ELF-1 (cell line): ENCODE results near the gene EIF4E2.
"Not testable (repeated sequence)": the region's sequence is repeated elsewhere in the genome, so short reads cannot be mapped to it uniquely, and the experiment has no call there.

Source experiments
- DNase-seq: peaks from one replicate; pipeline ENCODE4 v3.0.0-alpha.2; 2016; ENCODE audit warnings: low read depth, low spot score

The EIF4E2 gene

GRCh38 chr2:232563580-232563979, 13.1 kb downstream of the EIF4E2 start:
- no peak for DNase-seq

- no peak for DNase-seq
Measured at GRCh38 chr2:232567721-232568120, 17.2 kb downstream of the EIF4E2 start.

- no peak for DNase-seq
Measured at GRCh38 chr2:232568161-232568560, 17.7 kb downstream of the EIF4E2 start.

DNA sequence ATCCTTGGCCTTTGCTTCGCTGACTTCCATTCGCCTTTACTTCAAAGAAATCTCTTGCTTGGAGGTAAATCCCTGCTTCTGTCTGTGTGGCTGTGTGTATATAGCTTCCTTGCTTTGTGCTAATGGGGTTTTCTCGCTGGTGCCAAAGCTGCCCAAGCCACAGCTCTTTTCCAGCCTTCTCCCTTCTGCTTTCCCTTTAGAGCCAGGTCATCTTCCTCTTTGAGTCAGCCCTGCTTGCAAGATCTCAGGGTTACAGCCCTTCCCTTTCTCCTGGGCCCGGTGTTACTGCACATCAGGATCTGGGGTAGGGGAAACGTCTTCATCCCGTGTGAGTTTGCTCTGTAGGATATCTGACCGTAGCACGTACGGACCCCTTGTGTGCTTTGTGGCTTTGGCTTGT, 19.1 kb downstream of the EIF4E2 start:
- no peak for DNase-seq

- DNase-seq, result not testable (repeated sequence)
Measured at GRCh38 chr2:232570481-232570880, 20.0 kb downstream of the EIF4E2 start.

DNA sequence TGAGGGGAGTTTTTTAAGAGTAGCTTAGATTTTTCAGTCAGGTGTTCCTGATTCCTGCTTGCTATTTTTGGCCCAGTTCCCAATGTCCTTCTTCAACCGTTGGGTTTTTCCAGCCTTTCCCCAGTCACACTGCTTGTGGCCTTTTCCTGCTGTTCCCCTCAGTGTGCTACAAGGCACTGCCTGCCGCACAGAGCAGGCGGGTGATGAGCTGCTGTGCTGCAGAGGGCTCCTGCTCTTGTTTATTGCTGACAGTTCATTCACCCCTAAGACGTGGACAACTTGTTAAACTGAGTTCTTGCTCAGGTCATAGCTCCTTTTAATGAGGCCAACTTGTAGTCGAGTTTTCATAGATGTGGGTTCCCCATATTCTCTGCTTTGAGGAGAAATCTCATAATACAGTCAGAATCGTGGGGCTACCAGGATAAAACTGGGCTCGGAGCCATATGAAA, 20.6 kb downstream of the EIF4E2 start:
- DNase-seq, result no peak

- no peak for DNase-seq
Measured at GRCh38 chr2:232573042-232573441, 22.6 kb downstream of the EIF4E2 start.

DNA sequence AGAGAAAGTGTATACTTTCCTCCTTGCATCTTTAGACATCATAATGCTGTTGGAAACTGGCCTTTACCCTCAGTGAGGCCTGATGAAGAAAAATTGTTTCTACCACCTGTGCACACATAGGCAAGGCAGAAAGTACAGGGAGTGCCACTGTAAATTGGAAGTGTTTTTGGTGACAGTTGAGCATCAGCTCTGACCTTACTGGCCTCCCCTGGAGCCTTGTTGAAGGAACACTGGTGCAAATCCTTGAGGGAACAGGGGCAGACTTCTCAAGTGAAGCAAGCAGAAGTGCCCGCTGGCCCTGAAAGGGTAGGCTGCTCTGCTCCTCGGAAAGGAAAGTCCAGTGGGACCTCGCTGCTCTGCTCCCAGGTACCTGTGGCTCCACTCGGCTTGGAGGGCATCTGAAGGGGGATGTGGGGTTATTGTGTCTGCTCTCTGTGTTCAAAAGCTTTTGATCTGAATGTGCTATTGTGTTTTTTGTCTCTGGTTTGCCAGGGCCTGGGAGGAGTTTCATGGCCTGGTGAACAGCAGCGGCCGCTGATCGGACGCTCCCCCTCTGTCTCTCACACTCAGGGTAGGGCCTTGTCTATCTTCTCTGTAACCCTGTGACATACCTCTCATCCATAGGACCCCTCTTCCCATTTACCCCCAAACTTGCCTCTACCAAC, 23.4 kb downstream of the EIF4E2 start:
- no peak for DNase-seq

GRCh38 chr2:232574674-232575403, 24.4 kb downstream of the EIF4E2 start:
- no peak for DNase-seq

DNA sequence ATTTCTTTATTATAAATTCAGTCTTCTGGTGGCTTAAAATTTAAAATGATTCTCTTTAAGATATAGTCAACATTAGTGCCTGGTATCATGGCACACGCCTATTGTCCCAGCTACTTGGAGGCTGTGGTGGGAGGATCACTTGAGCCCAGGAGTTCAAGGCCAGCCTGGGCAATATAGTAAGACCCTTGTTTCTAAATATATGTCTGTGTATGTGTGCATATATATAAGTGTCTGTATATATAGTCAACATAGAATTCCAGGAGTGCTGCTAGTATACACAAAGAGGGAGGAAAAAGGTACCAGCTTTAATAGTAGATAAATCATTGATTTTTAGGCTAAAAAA, 24.9 kb downstream of the EIF4E2 start:
- DNase-seq, result no peak

- DNase-seq, result no peak
Measured at GRCh38 chr2:232576995-232577394, 26.5 kb downstream of the EIF4E2 start.

- no peak for DNase-seq
Measured at GRCh38 chr2:232577841-232578240, 27.4 kb downstream of the EIF4E2 start.

- DNase-seq, result no peak
Measured at GRCh38 chr2:232578626-232579025, 28.1 kb downstream of the EIF4E2 start.

GRCh38 chr2:232580648-232580981, 30.1 kb downstream of the EIF4E2 start:
- no peak for DNase-seq

- DNase-seq, result no peak
Measured at GRCh38 chr2:232581725-232582124, 31.2 kb downstream of the EIF4E2 start.

GRCh38 chr2:232584238-232584637, 33.7 kb downstream of the EIF4E2 start:
- DNase-seq, result no peak

GRCh38 chr2:232586943-232587505, 36.5 kb downstream of the EIF4E2 start:
- no peak for DNase-seq

GRCh38 chr2:232587512-232587911, 37.0 kb downstream of the EIF4E2 start:
- DNase-seq, result no peak

- no peak for DNase-seq
Measured at GRCh38 chr2:232588031-232588430, 37.5 kb downstream of the EIF4E2 start.

DNA sequence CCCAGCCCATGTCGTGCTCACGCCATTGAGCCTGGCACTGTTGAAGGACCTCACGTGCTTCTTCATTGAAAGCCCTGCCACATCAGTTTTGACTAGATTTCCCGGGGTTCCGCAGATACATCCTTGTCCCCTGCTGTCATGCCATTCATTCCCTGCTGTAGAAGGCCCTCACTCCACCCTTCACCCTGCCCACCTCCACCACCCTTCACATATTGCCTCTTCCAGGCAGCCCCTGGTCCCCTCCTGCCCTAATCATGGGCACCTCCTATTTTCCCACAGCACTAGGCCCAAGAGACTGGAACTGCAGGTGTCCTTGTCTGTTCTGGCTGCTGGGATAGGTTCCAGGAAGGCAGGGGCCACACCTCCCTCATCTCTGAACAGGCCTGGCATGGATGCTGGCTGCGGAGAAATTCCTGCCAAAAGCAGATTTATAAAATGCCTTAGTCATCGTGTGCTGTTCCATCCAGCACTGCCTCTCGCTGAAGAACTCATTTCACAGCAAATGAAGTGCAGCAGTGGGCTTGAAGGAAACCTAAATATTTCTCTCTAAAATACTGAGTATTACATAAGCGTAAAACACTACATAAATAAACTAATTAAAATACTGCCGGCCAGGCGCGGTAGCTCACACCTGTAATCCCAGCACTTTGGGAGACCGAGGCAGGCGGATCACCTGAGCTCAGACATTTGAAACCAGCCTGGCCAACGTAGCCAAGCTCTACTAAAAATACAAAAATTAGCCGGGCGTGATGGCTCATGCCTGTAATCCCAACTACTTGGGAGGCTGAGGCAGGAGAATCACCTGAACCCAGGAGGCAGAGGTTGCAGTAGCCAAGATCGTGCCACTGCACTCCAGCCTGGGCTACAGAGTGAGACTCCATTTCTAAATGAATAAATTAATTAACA, 38.4 kb downstream of the EIF4E2 start:
- peak; percentile 30 for DNase-seq

DNA sequence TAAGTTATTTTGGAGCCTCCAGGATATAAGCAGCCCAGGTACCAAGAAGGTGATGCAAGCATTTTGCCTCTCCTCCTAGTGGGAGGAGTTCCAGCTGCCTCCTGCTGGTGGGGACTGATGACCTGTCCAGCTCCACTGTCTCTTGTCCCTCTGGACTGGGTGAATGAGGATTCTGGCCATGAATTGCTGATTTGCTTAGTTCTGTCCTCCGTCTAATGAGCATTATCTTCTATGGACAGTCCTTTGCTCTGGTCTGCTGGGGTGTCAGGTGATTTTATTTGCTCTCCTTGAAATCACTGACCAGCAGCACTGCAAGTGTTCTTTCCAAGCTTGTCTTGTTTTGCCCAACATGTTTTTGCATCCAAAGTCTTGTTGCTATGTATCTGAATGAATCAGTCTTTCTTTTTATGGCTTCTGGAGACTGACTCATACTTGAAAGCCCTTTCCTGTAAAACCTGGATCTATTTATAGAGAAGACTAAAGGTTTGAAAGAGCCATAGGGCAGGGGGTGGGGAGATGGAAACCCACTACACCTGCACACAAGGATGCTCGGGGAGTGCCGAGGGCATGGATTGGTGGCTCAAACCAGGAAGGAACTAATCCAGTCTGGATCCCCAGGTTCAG, 42.4 kb downstream of the EIF4E2 start:
- peak; percentile 18 for DNase-seq

DNA sequence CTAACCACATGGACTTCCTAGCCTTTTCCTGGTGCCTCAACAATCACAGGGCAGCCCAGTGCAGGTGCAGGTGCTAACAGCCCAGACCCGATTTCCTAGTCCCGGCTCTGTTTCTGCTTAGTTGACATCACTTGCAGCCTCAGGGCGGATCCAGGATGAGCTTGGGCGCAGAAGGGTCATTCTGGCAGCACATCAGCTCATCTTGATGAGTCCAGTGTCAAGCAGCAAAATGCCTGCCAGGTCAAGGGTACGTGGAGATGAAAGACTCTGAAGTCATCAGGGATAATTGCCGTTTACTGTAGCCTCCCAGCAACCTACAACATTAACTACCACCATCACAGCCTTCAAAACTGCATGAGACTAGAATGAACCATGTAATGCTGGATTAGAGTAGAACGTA, 43.5 kb downstream of the EIF4E2 start:
- peak; percentile 20 for DNase-seq
